CD14-positive monocyte (primary cell): ENCODE measurements around the gene LARP6. TPM values are rescaled to one million over a fixed set of nuclear protein-coding genes. Genes with fewer than 3 reads are reported as not detected.

ENCODE experiments used
- DNase-seq, 3 donors: peaks; one replicate each; pipeline ENCODE4 v3.0.0-alpha.2; 2011 to 2022
- H2AFZ ChIP-seq: 2 replicates; pipeline ENCODE4 v1.6.0; 2012; ENCODE audit warnings: mild to moderate bottlenecking, low read depth, low read length, inconsistent platforms; ENCODE audit not compliant: insufficient read depth, poor library complexity, severe bottlenecking
- H3K27ac ChIP-seq, 2 donors: 1 replicate in 1 of 2; 2 replicates in 1 of 2; pipeline ENCODE4 v1.5.1; 2012 to 2013; ENCODE audit warnings: low read length in 2 of 2, control low read depth in 1 of 2, inconsistent platforms in 1 of 2, low read depth in 1 of 2, mild to moderate bottlenecking in 1 of 2
- H3K27me3 ChIP-seq, 2 donors: one replicate each; pipeline versions ENCODE4 v1.6.0 to v1.6.1; 2011 to 2013; ENCODE audit warnings: low read length in 2 of 2; ENCODE audit not compliant: control insufficient read depth in 2 of 2, insufficient read depth in 2 of 2
- H3K36me3 ChIP-seq, 2 donors: replicated peaks in 1 of 2; 1 replicate in 1 of 2; 2 replicates in 1 of 2; pipeline versions ENCODE4 v1.5.1 to v1.6.1; 2012 to 2013; ENCODE audit warnings: low read length in 2 of 2, control low read depth in 1 of 2, inconsistent platforms in 1 of 2, mild to moderate bottlenecking in 1 of 2; ENCODE audit not compliant: insufficient read depth in 2 of 2, control insufficient read depth in 1 of 2
- H3K4me1 ChIP-seq, 2 donors: 1 replicate in 1 of 2; 2 replicates in 1 of 2; pipeline versions ENCODE4 v1.5.1 to v1.6.1; 2012 to 2013; ENCODE audit warnings: low read length in 2 of 2, control low read depth in 1 of 2, inconsistent platforms in 1 of 2, mild to moderate bottlenecking in 1 of 2, moderate library complexity in 1 of 2; ENCODE audit not compliant: insufficient read depth in 2 of 2, control insufficient read depth in 1 of 2
- H3K4me2 ChIP-seq: replicated peaks from 2 replicates; pipeline ENCODE3; 2012; ENCODE audit warnings: low read length, moderate library complexity, mild to moderate bottlenecking; ENCODE audit not compliant: poor library complexity, severe bottlenecking; ENCODE audit errors: extremely low read depth
- H3K4me3 ChIP-seq, 3 experiments: fragments of 200-600 bp in 1 of 3; sonication (generic) in 1 of 3; replicated peaks in 1 of 3; 1 replicate in 2 of 3; 2 replicates in 1 of 3; pipeline ENCODE4 v1.5.1; 2011 to 2013; ENCODE audit warnings: low read length in 3 of 3, mild to moderate bottlenecking in 3 of 3, control low read depth in 2 of 3, low read depth in 2 of 3, inconsistent platforms in 1 of 3, moderate library complexity in 1 of 3
- H3K79me2 ChIP-seq: 2 replicates; pipeline ENCODE4 v1.6.0; 2012; ENCODE audit warnings: mild to moderate bottlenecking, control low read depth, inconsistent platforms, low read length, moderate library complexity; ENCODE audit not compliant: insufficient read depth
- H3K9ac ChIP-seq: 2 replicates; pipeline ENCODE4 v1.6.0; 2017; ENCODE audit warnings: low read length, mild to moderate bottlenecking; ENCODE audit not compliant: insufficient read depth, poor library complexity, severe bottlenecking
- H3K9me3 ChIP-seq, 2 donors: replicated peaks in 1 of 2; 1 replicate in 1 of 2; 2 replicates in 1 of 2; pipeline versions ENCODE4 v1.5.1 to v1.6.1; 2012 to 2013; ENCODE audit warnings: low read length in 2 of 2, control low read depth in 1 of 2; ENCODE audit not compliant: control insufficient read depth in 1 of 2, insufficient read depth in 1 of 2
- H4K20me1 ChIP-seq: 2 replicates; pipeline ENCODE4 v1.6.0; 2012; ENCODE audit warnings: mild to moderate bottlenecking, low read length, control low read depth, moderate library complexity; ENCODE audit not compliant: insufficient read depth
- H3K27ac Mint-ChIP-seq, 7 donors: one replicate each; pipeline ENCODE4 v1.8.0; 2020; ENCODE audit warnings: mild to moderate bottlenecking in 7 of 7, mixed read lengths in 7 of 7, moderate library complexity in 6 of 7, inconsistent platforms in 2 of 7
- H3K27me3 Mint-ChIP-seq, 3 donors: one replicate each; pipeline ENCODE4 v1.8.0; 2021 to 2022; ENCODE audit warnings: low read depth in 3 of 3, mild to moderate bottlenecking in 3 of 3, mixed read lengths in 3 of 3, moderate library complexity in 3 of 3, inconsistent platforms in 1 of 3
- H3K36me3 Mint-ChIP-seq, 2 donors: one replicate each; pipeline ENCODE4 v1.8.0; 2020; ENCODE audit warnings: mixed read lengths in 2 of 2, inconsistent platforms in 1 of 2, mild to moderate bottlenecking in 1 of 2
- H3K4me1 Mint-ChIP-seq: one replicate; pipeline ENCODE4 v1.8.0; 2020; ENCODE audit warnings: mild to moderate bottlenecking, mixed read lengths
- H3K4me3 Mint-ChIP-seq, 2 donors: one replicate each; pipeline ENCODE4 v1.8.0; 2020; ENCODE audit warnings: mild to moderate bottlenecking in 2 of 2, mixed read lengths in 2 of 2, moderate library complexity in 1 of 2
- H3K9me3 Mint-ChIP-seq, 7 donors: one replicate each; pipeline ENCODE4 v1.8.0; 2020 to 2022; ENCODE audit warnings: mixed read lengths in 7 of 7, mild to moderate bottlenecking in 6 of 7, moderate library complexity in 6 of 7, inconsistent platforms in 2 of 7
- CTCF ChIP-seq: fragments of 200-600 bp; IDR thresholded peaks from one replicate; pipeline ENCODE4 v1.8.0; 2022; ENCODE audit warnings: antibody characterized with exemption, mild to moderate bottlenecking
- WGBS: methylation state at CpG from one replicate; pipeline ENCODE4 v1.1.5; 2013; ENCODE audit warnings: missing lambda C conversion rate; ENCODE audit not compliant: insufficient coverage; 5-methylcytosine and 5-hydroxymethylcytosine counted together
- intact Hi-C, 2 donors: fragments of 100-400 bp; cut with micrococcal nuclease; formaldehyde crosslinking; loops; one replicate each; pipeline versions ENCODE4 v1.15.0 to v1.15.1; 2023
- polyA plus RNA-seq, 3 donors: library from polyadenylated mRNA; depleted of rRNA in 1 of 3; unstranded in 2 of 3; stranded (reverse) in 1 of 3; fragments of 300-500 nt in 2 of 3; fragments of >200 nt in 1 of 3; fragmentation: Illumina TruSeq in 2 of 3; gene quantifications; 1 replicate in 2 of 3; 2 replicates in 1 of 3; pipeline ENCODE4 v1.2.3, GENCODE V29; 2012 to 2021

Gene LARP6
- polyA plus RNA-seq, 3 donors = not detected

- Histone ChIP-seq H3K9me3 (no peaks in the 10 kb centered on the region), H3K4me2 (no peak overlapping the region), H3K4me3 (no peak overlapping the region), H3K79me2 (no peaks in the 10 kb centered on the region), H3K27me3 (no peaks in the 10 kb centered on the region), H3K27ac (no peak overlapping the region), H4K20me1 (no peaks in the 10 kb centered on the region), H3K4me1 (no peaks in the 10 kb centered on the region), H3K9ac (no peak overlapping the region), H3K36me3 (no peaks in the 10 kb centered on the region), H2AFZ (no peak overlapping the region)
- H3K4me3 Mint-ChIP-seq = no peak overlapping the region
- no peak for DNase-seq
- no peaks in the 10 kb centered on the region for H3K9me3 Mint-ChIP-seq
- WGBS = no CpG with 5 or more reads among the region's 2 CpGs
- intact Hi-C loops = no loop called here
- H3K4me1 Mint-ChIP-seq = peaks cover 4% of the 10 kb centered on the region
- H3K27me3 Mint-ChIP-seq = peaks cover 3 to 9% (median 6%) of the 10 kb centered on the region in 3 donors
- H3K27ac Mint-ChIP-seq = no peak overlapping the region
- no peaks in the 10 kb centered on the region for H3K36me3 Mint-ChIP-seq
- no peak for TF ChIP-seq CTCF
Measured at GRCh38 chr15:70792171-70792573, 61.8 kb downstream of the LARP6 start.

- WGBS = 96% methylated on average over 4 of the region's 5 CpGs
- H3K9ac ChIP-seq = no peak overlapping the region
- intact Hi-C loops = no loop called here
- no peaks in the 10 kb centered on the region for H3K9me3 ChIP-seq
- H2AFZ ChIP-seq = no peak overlapping the region
- H3K36me3 ChIP-seq = no peaks in the 10 kb centered on the region
- Mint-ChIP-seq H3K27me3 (peaks cover 3 to 9% (median 5%) of the 10 kb centered on the region in 3 donors), H3K4me3 (no peak overlapping the region), H3K27ac (no peak overlapping the region), H3K9me3 (no peaks in the 10 kb centered on the region), H3K36me3 (no peaks in the 10 kb centered on the region), H3K4me1 (peaks cover 4% of the 10 kb centered on the region)
- H3K4me3 ChIP-seq = no peak overlapping the region
- no peaks in the 10 kb centered on the region for H3K4me1 ChIP-seq
- no peak for DNase-seq
- TF ChIP-seq CTCF = no peak
- H4K20me1 ChIP-seq = no peaks in the 10 kb centered on the region
- no peak overlapping the region for H3K27ac ChIP-seq
- H3K4me2 ChIP-seq = no peak overlapping the region
- H3K79me2 ChIP-seq = no peaks in the 10 kb centered on the region
- no peaks in the 10 kb centered on the region for H3K27me3 ChIP-seq
Measured at GRCh38 chr15:70791259-70791658, 62.7 kb downstream of the LARP6 start.
